Measurements from ENCODE around the gene AMFR.

DNA sequence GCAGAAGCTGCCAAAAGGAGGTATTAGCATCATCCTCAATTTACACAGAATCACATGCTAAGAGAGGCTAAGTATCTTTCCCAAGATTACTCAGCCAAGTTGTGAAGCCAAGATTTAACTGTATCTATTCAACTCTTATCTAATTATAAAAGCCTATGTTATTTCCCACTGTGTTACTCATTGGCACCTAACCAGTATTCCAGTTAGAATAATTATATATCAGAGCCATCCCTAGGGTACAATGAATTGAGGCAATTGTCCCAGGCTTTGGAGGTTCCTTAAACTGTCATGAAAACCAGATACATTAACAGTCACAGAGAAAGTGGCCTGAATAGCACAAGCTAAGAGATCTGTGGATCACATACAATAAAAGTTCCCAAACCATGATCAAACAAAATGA, 10.9 kb upstream of the AMFR start:
- TF ChIP-seq EZH2 (IDR thresholded peaks at IDR 0.05; ENCODE audit: borderline replicate concordance, low read depth, low read length, poor library complexity, severe bottlenecking) = no peak
- TF ChIP-seq, protein P1, sequence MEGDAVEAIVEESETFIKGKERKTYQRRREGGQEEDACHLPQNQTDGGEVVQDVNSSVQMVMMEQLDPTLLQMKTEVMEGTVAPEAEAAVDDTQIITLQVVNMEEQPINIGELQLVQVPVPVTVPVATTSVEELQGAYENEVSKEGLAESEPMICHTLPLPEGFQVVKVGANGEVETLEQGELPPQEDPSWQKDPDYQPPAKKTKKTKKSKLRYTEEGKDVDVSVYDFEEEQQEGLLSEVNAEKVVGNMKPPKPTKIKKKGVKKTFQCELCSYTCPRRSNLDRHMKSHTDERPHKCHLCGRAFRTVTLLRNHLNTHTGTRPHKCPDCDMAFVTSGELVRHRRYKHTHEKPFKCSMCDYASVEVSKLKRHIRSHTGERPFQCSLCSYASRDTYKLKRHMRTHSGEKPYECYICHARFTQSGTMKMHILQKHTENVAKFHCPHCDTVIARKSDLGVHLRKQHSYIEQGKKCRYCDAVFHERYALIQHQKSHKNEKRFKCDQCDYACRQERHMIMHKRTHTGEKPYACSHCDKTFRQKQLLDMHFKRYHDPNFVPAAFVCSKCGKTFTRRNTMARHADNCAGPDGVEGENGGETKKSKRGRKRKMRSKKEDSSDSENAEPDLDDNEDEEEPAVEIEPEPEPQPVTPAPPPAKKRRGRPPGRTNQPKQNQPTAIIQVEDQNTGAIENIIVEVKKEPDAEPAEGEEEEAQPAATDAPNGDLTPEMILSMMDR (conservative IDR thresholded peaks at IDR 0.05; ENCODE audit: low read depth, low read length) = no peak
